ENCODE measurements around the gene PGBD1. TPM values are rescaled to one million over a fixed set of nuclear protein-coding genes. Genes with fewer than 3 reads are reported as not detected.
A peak's percentile ranks its signal among the peaks of the same experiment; 100 is the strongest.

PGBD1 gene
- total and polyA plus RNA-seq, 2 of the 13 experiments (the other 11 are each of a cell fraction or from before 2014, with no cell fraction given) = 3.6 to 6.9 TPM

- TF ChIP-seq ZBTB40 (IDR thresholded peaks at IDR 0.05) (no peak), ZBTB40 (CRISPR knock-in tag; IDR thresholded peaks at IDR 0.05) (peak; percentile 74; the same call in 1 of the 2 replicates), PAF1 (CRISPR knock-in tag; IDR thresholded peaks at IDR 0.05) (no peak), RFX3 (CRISPR knock-in tag; IDR thresholded peaks at IDR 0.05) (no peak), LBX2 (CRISPR knock-in tag; IDR thresholded peaks at IDR 0.05; ENCODE audit: borderline replicate concordance) (no peak), HNF1A (IDR thresholded peaks at IDR 0.05; ENCODE audit: low read depth) (no peak; the same call in 1 of the 2 replicates), HNF1A (CRISPR knock-in tag; IDR thresholded peaks at IDR 0.05; ENCODE audit: borderline replicate concordance) (peak; percentile 76), BRF2 (CRISPR knock-in tag; IDR thresholded peaks at IDR 0.05) (peak; percentile 77; the same call in 1 of the 2 replicates), CHCHD3 (CRISPR knock-in tag; IDR thresholded peaks at IDR 0.05) (no peak), ISX (CRISPR knock-in tag; conservative IDR thresholded peaks at IDR 0.05) (no peak), ZBTB20 (CRISPR knock-in tag; IDR thresholded peaks at IDR 0.05; ENCODE audit: borderline replicate concordance, low read depth) (0 out of 2 replicates have a peak, but pooled peaks have one; percentile 56), ZNF878 (CRISPR knock-in tag; IDR thresholded peaks at IDR 0.05) (0 out of 2 replicates have a peak, but pooled peaks have one; percentile 55), REXO4 (CRISPR knock-in tag; IDR thresholded peaks at IDR 0.05; ENCODE audit: borderline replicate concordance) (no peak)
These were observed 68.7 kb downstream of the PGBD1 start, which contains the start of gene ZKSCAN3 (continued) for GRCh38 chr6:28349892-28350737.

Measured in HepG2 (cell line).